Activated CD8-positive, alpha-beta memory T cell treated with anti-CD3 and anti-CD28 coated beads, Interleukin-2, amount 50 U/mL, for 24 hours (primary cell): ENCODE data around the gene CEP170.

Experiments used
- DNase-seq: peaks from one replicate; pipeline ENCODE4 v3.0.0-alpha.2; 2020; ENCODE audit errors: extremely low read depth

Gene CEP170

DNA sequence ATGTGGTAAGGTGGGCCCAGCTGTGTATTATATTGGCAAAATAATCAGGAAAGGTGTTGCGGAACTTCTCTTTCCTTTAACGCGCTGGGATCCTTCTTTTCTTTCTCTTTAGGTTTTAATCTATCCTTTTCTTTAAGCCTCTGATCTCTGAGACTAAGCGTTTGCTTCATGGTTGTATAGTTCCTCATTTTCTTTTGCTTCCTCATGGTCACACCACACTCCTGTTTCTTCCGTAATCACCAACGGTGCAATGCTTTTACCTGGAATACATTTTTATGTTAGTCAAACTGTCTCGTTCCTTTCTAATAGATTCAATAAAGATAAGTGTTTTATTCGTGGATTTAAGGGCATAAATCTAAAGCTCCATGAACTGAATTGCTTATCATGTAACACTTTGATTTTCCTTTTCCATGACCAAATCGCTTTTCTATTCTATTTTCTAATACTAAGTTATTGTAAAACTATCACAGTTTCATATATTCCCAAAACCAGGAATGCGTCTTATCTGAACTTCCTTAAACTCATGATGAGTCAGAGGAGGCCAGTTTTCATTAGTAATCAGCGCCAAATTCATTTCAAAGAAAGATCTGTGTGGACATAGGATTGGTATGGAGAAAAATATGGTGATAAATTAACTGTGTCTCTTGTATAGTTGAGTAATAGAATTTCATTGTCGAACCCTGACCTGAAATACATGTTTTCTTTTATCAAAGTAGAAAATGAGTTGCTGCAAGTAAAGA, 13.0 kb upstream of the CEP170 start:
- DNase-seq: no peak

DNA sequence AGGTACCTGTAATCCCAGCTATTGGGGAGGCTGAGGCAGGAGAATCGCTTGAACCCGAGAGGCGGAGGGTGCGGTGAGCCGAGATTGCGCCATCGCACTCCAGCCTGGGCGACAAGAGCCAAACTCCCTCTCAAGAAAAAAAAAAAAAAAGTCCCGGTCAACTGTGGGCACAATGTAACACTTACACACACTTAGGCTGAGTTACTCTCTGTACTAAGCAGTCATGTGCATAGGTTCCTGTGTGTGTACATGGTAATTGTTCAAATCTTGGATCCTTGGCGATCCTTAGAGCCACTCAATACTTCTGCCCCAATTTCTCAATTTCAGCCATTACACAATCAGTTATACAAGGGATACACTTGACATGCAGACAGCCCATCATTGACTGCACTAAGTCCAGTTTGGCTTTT, 12.4 kb upstream of the CEP170 start:
- no peak for DNase-seq

DNA sequence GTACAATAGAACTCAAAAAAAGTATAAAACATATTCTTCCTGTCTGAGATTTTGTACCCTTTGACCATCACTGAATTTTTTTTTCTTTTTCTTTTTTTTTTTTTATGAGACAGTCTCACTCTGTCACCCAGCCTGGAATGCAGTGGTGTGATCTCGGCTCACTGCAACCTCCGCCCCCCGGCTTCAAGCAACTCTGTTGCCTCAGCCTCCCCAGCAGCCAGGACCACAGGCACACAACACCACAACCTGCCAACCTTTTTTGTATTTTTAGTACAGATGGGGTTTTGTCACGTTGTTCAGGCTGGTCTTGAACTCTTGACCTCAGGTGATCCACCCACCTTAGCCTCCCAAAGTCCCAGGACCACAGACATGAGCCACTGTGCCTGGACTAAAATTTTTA, 11.2 kb upstream of the CEP170 start:
- no peak for DNase-seq

DNA sequence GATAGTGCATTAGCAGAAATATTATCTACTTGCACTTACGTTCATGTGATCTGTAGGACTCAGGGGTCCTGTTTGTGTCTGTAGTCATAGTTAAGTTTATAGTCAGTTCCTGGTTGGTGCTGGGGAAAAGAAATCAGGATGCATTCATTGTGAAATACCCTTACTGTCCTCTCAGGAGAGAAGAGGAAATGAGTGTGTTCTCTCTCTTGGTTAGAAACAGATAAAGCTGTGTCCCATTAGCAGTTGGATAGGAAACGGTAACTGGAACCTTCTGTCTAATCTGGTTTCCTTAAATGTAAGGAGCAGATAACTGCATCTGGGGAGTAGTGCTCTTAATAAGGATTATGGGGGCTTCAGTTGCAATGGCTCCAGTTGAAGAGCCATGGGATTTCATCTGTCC, 9.6 kb upstream of the CEP170 start:
- DNase-seq: no peak

DNA sequence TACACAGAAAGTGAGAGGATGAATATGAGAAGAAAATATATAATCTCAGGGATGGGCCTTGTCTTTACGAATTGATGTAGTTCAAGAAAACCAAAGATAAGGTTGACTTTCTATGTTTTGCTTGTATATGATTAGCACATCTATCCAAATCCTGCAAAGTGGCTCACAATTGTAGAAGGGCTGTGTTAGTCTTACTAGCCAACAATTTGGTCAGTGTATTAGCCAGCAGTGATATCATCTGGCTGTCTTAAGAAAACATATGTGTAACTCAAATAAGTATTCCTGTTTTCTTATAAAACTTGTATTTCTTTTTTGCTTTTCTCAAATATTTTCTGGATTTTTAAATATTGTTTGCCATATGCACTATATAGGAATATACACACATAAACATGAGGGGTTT, 6.3 kb upstream of the CEP170 start:
- DNase-seq: no peak

DNA sequence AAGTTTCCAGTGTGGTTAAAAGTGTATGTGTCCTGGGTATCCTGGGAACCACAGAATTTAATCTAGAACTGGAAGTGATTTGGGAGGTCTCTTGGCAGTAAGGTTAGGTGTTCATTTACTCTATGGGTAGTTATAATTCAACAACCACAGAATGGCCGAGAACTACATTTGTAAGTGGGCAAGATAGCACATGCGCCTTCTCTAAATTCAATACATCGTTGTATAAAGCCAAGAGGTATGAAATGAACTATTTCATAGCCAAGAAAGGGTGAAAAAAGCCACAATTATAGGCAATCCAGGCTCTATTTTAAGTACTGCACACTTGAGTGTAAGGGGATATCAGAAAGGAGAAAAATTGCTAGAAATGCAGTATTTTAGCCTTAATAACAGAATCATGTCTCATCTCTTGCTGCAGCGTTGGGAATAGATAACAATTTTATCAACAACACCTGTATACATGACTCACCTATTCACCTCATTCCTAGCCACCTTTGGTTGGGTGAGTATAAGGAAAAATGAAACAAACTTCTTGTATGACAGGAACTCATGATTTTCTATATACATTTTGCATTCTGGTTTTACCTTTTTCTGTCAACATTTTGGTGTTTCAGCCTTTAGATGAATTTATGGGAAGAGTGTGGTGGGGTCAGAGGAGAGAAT, 5.3 kb upstream of the CEP170 start:
- no peak for DNase-seq

DNA sequence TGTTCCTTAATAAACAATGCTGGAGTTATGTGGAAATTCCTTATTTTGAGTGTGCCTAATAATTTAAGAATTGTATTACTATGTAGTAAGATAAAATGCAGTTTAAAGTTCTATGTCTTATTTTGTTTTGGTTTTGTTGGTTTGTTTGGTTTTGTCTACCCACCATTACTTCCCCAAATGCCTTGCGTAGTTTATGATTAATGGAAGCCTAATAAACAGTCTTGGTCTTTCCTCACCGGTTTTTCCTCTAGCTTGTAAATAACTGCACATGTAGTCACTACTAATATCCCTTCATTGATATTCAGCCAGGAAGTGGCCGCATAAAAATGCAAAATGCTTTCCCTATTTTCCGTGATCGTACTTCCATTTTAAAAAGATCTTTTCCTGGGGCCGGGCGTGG, 3.6 kb upstream of the CEP170 start:
- no peak for DNase-seq

DNA sequence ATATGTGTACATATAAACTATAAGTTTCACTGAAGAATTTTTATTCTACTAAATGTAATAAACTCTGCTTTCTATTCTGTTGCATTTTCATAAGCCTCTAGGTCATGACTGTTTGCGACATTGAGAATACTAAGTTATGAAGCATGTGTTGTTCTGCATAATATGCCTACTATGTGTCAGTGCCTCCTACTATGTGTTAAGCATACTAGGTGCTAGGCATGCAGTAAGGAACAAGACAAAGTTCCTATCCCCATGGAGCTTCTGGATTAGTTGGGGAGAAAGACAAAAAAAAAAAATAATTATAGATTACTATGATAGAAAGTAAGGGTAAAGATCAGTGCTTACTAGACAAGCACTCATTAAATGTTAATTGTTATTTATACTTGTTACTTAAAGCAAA, 2.1 kb upstream of the CEP170 start:
- DNase-seq: no peak

DNA sequence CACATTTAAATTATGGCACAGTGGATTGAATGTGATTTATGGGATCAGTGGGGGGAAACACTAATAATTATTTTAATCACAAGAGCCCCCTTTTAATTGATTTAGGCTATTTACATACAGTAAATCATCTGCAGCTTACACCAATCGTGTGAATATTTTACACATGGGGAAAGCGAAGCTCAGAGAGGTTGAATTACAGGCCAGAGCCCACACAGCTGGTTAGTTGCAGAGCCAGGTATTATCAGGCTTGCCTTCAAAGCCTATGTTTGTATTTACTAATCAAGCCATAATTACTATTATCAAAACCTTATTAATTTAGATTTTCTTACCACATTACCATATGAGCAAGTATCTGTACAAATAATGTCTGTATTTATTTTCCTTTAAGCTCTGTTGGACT, 1.5 kb upstream of the CEP170 start:
- DNase-seq: no peak

DNA sequence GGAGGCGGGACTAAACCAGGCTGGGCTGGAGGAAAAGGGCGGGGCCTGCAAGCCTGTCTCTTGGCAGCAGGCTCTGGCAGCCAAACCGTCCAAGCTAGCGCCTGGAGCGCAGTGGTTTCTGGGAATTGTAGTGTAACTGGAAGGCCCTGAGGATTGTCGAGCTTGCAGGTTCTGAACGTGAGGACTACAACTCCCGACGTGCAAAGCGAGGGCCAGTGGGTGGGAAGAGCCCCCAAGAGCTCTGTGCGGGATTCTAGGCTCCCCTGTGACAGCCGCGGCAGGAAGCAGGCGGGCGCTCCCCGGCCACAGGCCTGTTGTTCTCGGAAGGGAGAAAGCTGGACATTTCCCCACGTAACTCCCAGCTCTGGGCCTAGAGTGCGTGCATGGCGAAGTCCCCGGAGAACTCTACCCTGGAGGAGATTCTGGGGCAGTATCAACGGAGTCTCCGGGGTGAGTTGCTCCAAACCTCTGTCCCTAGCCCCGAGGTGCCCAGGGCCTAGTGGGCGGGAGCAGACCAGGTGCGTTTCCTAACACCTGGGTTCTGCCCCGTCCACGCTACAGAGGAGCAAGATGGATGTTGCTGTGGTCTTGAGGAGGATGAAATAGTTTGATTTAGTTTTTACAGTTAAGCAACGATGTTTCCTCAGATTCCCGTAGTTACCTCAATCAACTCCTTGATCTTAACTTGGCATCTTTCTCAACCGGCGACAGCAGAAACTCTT, 871 bp upstream of the CEP170 start, which contains the start of gene SDCCAG8:
Gene SDCCAG8, plus strand, starts transcription at position 251 of the 722 bp plus-strand sequence. Its CDS starts 133 bp downstream, at position 384.
- peak; percentile 91 for DNase-seq

DNA sequence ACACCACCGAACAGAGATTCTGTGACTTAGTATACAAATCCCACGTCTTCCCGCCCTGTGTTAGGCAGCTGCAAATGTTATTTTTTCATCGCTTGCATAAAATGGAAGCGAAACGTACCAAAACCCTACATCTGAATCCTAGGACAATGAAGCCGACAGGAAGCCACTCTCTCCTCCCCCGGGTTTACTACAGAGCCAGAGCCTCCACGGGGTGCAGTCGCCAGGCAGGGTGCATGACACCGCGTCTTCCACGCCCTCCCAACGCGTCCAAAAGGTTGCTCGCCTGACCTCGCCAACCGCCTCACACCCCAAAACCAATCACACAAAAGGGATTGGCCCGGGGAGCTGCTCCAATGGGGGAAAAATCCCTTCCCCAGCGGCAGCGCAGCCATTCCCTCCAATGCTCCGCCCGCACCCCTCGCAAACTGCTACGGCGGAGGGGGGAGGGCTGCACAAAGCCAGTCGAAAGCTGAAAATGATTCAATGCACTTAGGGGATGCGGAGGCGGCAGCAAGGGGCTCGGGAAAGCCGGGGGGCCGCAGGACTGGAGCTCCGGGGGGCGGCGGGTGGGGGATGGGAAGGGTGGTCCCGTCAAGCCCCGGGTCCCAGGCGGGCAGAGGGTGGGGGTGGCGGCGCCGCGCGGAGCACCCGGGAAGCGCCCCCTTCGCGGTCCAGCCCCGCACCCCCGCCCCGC, 701 bp downstream of the CEP170 start:
- peak; percentile 49 for DNase-seq

DNA sequence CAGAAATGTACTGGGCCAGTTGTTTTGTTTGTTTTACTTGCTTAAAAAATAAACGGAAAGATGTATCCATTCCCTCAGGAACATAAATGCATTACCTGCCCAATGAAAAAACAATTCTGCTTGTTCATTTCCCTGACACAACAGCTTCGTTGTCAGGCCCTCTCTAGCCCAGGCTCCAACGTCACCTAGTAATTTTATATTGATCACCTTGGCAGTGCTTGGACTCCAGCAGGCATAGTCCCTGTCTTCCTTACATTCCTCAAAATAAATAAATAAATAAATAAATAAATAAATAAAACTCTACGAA, 1.2 kb downstream of the CEP170 start:
- DNase-seq: no peak

DNA sequence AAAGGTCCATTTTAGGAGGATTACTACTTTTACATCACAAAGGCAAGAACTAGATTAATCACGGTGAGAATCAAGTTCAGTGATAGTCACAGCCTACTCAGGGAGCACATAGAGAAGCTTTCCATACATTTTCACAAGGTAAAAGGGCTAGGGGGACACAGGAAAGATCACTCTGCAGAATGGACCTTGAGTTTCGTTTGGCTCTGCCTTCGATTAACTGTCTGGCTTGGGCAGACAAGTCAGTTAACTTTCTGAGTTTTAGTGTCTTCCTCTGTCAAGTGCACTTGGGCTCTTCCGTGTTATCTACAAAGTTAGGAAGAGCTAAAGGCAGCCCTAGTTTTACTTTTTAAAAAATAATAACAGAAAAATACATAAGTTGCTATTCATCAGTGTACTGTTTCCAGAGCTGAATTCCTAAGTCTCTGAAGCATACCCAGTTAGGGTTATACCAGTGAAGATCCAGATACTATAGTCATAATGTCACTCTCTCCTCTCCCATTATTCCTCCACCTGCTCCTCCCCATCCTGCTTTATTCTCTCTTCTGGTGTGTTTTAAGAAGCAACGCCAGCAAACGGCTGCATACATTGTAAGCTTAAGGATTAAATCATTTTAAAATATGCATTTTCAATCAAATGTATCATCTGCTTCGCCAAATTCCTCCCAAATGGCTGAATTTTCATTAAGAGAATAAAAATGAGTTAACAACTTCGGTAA, 1.7 kb downstream of the CEP170 start:
- DNase-seq: no peak

DNA sequence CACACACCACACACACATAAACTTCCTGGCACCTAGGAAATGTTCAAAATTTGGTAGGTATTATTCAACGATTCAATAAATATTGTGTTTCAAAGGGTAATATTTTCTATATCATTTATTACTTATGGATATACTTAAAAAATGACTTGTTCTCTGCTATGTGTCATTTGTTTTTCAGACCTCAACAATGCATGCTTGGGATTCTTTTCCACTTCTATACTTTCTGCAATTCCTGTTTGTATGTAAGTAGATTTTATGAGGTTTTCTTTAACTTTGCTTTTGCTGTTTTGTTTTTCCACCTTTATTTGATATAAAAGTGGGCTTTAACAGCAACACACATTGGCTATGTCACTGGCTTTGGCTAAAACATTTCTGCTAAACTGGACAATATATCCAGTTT, 3.5 kb downstream of the CEP170 start:
- DNase-seq: no peak

DNA sequence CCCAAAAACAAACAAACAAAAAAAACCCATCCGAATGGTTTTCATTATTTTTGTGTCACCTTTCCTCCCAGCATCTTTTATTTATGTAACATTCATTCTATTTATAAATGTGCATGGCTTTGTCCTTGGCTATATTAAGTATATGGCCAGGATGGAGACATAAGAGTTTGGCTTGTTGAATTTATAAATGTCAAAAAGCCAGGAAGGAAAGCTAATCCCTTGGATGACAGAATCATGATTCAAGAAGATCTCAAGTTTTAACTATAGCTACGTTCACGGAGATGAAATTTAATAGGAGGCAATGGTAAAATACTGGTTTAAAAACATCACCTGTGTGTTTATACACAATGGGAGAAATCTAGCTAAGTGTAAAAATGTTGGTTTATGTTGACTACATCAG, 5.0 kb downstream of the CEP170 start:
- DNase-seq: no peak

DNA sequence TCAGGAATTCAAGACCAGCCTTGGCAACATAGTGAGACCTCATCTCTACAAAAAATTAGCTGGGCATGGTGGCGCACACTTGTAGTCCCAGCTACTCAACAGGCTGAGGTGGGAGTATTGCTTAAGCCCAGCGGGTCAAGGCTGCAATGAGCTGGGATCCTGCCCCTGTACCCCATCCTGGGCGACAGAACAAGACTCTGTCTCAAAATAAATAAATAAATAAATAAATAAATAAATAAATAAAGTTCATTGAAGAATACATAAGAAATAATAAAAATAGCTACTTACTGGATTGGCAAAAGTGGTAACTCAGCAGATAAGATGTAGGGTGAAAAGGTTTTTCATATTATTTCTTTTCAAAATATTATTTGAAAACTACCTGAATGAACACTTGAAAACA, 5.9 kb downstream of the CEP170 start:
- no peak for DNase-seq

DNA sequence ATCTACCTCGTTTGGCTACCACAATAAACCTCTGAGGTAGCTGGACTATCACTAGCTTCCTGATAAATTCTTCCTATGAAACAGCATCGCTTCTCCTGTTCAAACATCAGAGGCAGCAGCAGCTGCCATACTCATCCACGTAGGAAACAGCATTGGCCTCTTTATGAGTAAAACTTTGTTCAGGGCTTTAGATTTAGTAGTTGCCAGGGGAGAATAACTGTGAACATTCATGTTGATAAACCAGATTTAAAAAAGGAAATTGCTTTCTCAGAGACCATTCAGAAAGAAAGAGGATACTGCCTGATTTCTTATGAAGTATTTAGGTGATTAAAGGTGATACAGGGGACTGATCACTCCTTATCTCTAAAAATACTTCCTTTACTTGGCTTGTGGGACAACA, 7.2 kb downstream of the CEP170 start:
- DNase-seq: no peak

DNA sequence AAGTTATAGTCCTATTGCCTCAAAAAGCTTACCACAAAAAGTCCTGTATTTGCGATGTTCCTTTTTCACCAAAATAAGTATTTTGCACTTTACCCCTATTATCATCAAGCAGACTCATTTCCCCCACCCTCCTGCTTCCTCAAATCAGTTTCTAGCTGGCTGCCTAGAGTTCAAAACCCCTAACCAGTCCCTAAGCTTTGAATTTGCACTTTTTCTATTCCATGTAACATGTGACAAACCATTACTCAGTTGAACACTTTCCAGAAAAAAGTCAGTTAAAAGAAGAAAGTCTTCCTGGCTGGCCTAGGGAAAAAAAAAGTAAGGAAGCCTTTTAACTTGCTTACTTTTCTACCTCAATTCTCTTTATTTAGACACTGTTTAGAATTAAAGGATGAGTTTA, 8.2 kb downstream of the CEP170 start:
- DNase-seq: no peak

DNA sequence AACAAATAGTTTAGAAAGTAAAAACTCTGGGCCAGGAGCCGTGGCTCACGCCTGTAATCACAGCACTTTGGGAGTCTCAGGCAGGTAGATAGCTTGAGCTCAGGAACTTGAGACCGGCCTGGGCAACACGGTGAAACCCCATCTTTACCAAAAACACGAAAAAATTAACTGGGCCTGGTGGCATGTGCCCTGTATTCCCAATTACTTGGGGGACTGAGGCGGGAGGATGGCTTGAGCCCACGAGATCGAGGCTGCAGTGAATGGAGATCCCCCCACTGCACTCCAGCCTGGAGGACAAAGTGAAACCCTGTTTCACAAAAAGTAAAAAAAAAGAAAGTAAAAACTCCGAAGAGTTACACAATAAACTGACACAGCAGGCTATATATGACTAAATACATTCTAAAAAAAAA, 10.6 kb downstream of the CEP170 start:
- DNase-seq: no peak

DNA sequence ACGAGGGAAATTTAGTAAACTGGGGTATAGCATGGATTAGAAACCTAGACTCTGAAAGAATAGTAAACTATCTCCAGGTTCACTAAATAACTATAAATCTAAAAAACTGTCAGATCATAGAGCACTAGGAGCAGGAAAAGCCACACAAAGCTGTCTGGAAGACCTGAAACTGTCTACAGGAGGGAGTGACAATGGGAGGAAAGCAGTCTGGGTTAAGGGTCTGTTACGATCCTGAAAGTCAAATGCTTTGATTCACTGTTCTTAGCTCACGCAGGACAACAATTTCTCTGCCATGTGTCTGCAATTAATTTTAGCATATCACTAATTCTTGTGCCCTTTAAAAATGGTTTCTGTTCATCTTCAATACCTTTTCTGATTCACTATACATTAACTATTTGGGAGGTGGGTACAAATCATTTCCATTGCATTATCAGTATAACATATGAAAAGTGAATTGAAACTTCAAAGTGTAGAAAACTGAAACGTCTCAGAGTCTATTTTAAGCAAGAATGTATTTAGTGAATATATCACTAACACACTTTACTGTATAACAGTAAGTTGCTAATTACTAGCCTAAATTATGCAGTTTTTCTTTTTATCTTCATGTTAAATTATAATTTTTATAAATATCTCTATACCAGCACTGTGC, 18.4 kb downstream of the CEP170 start:
- DNase-seq: no peak

DNA sequence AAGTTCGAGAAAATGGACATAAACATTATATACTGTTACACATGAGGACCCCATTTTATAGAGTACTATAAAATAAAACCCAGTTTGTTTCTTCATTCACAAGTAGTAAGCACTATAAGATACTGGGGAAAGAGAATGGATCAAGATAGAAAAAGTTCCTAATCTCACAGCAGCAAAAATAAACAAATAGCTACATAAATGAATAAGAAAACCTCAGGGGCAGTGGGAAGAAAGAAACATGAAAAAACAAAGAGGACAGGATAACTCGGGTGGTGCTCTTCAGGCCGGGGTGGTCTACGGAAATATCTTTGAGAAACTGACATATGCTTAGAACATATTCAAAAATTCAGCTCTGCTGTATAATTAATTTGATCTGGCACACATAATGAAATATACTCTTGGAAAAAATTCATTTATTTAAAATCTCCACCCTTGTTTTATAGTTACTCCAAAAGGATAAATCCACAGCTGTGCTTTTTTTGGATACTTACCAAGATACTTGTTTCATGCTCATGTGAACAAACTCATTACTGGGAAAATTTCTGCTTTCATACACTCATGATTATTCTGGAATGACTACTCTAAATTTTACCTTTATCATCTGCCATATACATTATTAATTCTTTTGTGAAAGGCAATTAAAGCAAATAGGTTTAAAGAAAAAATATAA, 20.0 kb downstream of the CEP170 start:
- DNase-seq: no peak
